IMR-90 (cell line): ENCODE data around the gene RASGRF2.

Experiments
- BHLHE40 ChIP-seq: fragments of 150-350 bp; IDR thresholded peaks from 2 replicates; pipeline ENCODE4 v1.6.1; 2016; ENCODE audit warnings: mild to moderate bottlenecking, low read depth, low read length
- CEBPB ChIP-seq: IDR thresholded peaks from 2 replicates; pipeline ENCODE4 v1.6.1; 2012; ENCODE audit warnings: low read depth, low read length, improper control_type of control experiment
- CHD1 ChIP-seq: IDR thresholded peaks from 2 replicates; pipeline ENCODE4 v1.6.1; 2012; ENCODE audit warnings: low read depth, low read length, improper control_type of control experiment
- CTCF ChIP-seq: conservative IDR thresholded peaks from 2 replicates; pipeline ENCODE4 v1.5.1; 2012; ENCODE audit warnings: mild to moderate bottlenecking, low read depth, low read length, improper control_type of control experiment
- FOS ChIP-seq: fragments of 150-350 bp; IDR thresholded peaks from 2 replicates; pipeline ENCODE4 v1.6.1; 2016; ENCODE audit warnings: low read depth, low read length
- MAZ ChIP-seq: IDR thresholded peaks from 2 replicates; pipeline ENCODE4 v1.6.1; 2012; ENCODE audit warnings: low read depth, mild to moderate bottlenecking, low read length, improper control_type of control experiment, moderate library complexity, borderline replicate concordance
- POLR2A ChIP-seq: IDR thresholded peaks from 2 replicates; pipeline ENCODE4 v1.6.1; 2012; ENCODE audit warnings: mild to moderate bottlenecking, low read depth, low read length
- RFX5 ChIP-seq: IDR thresholded peaks from 2 replicates; pipeline ENCODE4 v1.8.0; 2012; ENCODE audit warnings: low read depth, mild to moderate bottlenecking, low read length, moderate library complexity

- TF ChIP-seq CTCF (no peak), POLR2A (no peak), CHD1 (no peak), RFX5 (no peak), MAZ (no peak), FOS (no peak), BHLHE40 (no peak), CEBPB (no peak)
Observed at GRCh38 chr5:81097713-81098112, 137.6 kb downstream of the RASGRF2 start.
